Mucosa of descending colon (tissue), 3 donors: ENCODE data around the gene DNAH11. TPM values are rescaled to one million over a fixed set of nuclear protein-coding genes. Genes with fewer than 3 reads are reported as not detected.
A peak's percentile ranks its signal among the peaks of the same experiment; 100 is the strongest.

Source experiments
- ATAC-seq: fragments of 200-7000 bp; cut with Tn5 transposase; one replicate; pipeline ENCODE4 v1.9.1; 2020; ENCODE audit warnings: mild to moderate bottlenecking, moderate library complexity
- DNase-seq, 3 donors: peaks; one replicate each; pipeline ENCODE4 v3.0.0-alpha.2; 2020
- H3K36me3 ChIP-seq: fragments of 200-600 bp; one replicate; pipeline ENCODE4 v1.8.0; 2021; ENCODE audit warnings: low read depth, mild to moderate bottlenecking
- H3K4me1 ChIP-seq: fragments of 200-600 bp; one replicate; pipeline ENCODE4 v1.8.0; 2021; ENCODE audit warnings: low read depth, mild to moderate bottlenecking
- H3K4me3 ChIP-seq: fragments of 200-600 bp; one replicate; pipeline ENCODE4 v1.8.0; 2021; ENCODE audit warnings: mild to moderate bottlenecking
- H3K9me3 ChIP-seq: fragments of 200-600 bp; one replicate; pipeline ENCODE4 v1.8.0; 2021; ENCODE audit warnings: mild to moderate bottlenecking
- CTCF ChIP-seq: fragments of 200-600 bp; IDR thresholded peaks from one replicate; pipeline ENCODE4 v1.8.0; 2022; ENCODE audit warnings: antibody characterized with exemption, mild to moderate bottlenecking
- intact Hi-C, 2 donors: fragments of 100-400 bp; cut with DNase I in 1 of 2; cut with micrococcal nuclease in 1 of 2; formaldehyde crosslinking; loops; one replicate each; pipeline versions ENCODE4 v1.11.0 to v1.11.1; 2022; cut with DNase I, micrococcal nuclease
- total RNA-seq, 3 donors: library from RNA; stranded (reverse); fragmentation: NEBNext Ultra II Directional in 2 of 3; extraction: Animal tissue kit (Norgen Biotek cat#: 25700) in 2 of 3; gene quantifications; one replicate each; pipeline versions ENCODE4 v1.2.1 to v1.2.4, GENCODE V29; 2021 to 2023
- donor health status: DM: no; HTN: no; CAD: no; lungs with moderate emphysema.
- donor health status: DM: no; HTN: no; CAD: no.
- donor health status: DM: no; HTN: yes; CAD: no.

DNAH11 gene
- total RNA-seq, 3 donors from 2014 or later, result 0.02 to 0.47 (median 0.03) TPM

DNA sequence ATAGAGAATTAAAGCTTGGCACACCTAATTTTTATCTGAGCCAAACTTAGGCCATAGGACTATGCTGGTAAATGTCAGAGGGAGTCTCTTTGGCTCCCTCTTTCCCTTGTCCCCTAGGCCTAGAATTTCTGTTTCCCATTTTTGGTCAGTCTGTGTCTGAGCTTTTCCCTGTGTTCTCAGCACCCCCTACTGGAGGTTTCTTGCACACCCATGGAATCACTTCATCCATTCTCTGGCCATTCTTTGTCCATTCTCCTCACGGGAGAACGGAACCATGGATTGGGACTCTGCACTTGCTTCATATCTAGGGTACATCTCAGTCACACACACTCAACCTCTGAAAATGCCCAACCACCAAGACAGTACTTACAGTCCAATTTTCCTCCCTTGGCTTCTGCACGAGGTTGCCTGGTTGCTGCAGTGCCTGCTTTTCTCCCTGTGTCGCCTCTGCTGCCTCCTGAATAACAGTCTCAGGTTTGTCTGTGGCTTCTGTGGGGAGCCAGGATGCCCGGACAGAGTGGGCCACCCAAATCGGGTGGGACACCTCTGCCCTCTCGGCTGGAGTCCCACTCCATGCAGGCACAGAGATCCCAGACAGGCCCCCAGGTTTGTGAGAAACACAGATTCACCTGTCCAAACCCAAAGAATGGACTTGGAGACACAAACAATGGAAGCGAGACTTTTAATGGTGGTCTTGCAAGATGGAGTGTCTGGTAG, 35.1 kb upstream of the DNAH11 start:
- no peaks in the 10 kb centered on the region for H3K9me3 ChIP-seq
- no peaks in the 10 kb centered on the region for H3K4me1 ChIP-seq
- ATAC-seq (peak; percentile 64), DNase-seq (peak in 1 of 3 donors; percentile 82)
- intact Hi-C loops, result no loop called here
- no peak overlapping the region for H3K4me3 ChIP-seq
- H3K36me3 ChIP-seq, result no peaks in the 10 kb centered on the region
- peak; percentile 70 for TF ChIP-seq CTCF

- Histone ChIP-seq H3K9me3 (no peaks in the 10 kb centered on the region), H3K4me3 (no peak overlapping the region), H3K4me1 (no peaks in the 10 kb centered on the region), H3K36me3 (no peaks in the 10 kb centered on the region)
- no peak for DNase-seq
- no peak for ATAC-seq
- intact Hi-C loops, result no loop called here
- no peak for TF ChIP-seq CTCF
Observed at GRCh38 chr7:21508538-21508937, 34.3 kb upstream of the DNAH11 start.

- no peak for TF ChIP-seq CTCF
- Histone ChIP-seq H3K4me3 (no peak overlapping the region), H3K9me3 (no peaks in the 10 kb centered on the region), H3K36me3 (no peaks in the 10 kb centered on the region), H3K4me1 (no peaks in the 10 kb centered on the region)
- DNase-seq, result no peak
- intact Hi-C loops, result loop anchor here in 1 of 2 donors (10.0 kb wide), 1 partner anchor 499 kb away; no protein-coding TSS in a partner anchor
- ATAC-seq, result no peak
Observed at GRCh38 chr7:21514062-21514461, 28.8 kb upstream of the DNAH11 start.

- Histone ChIP-seq H3K4me1 (no peaks in the 10 kb centered on the region), H3K36me3 (no peaks in the 10 kb centered on the region), H3K9me3 (no peaks in the 10 kb centered on the region), H3K4me3 (no peak overlapping the region)
- no peak for ATAC-seq
- intact Hi-C loops, result no loop called here
- TF ChIP-seq CTCF, result no peak
- DNase-seq, result no peak
Observed at GRCh38 chr7:21524680-21525079, 18.2 kb upstream of the DNAH11 start.

DNA sequence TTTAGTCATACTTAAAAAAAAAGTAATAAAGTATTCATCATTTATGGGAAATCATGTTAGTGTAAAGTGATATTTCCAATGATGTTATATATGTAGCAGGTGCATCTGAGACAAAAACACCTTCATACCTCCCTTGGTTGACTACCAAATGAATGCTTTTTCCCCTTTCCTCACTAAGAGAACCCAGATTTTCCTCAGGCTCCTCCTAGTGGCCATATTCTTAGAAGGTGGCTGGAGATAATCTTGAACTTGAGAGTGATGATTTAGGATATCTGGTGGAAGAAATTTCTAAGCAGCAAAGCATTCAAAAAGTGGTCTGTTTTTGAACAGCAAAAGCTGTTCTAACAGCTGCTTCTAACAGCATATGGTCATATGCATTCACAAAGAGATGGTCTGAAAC, 16.8 kb upstream of the DNAH11 start:
- intact Hi-C loops, result no loop called here
- DNase-seq, result no peak
- TF ChIP-seq CTCF, result no peak
- H3K9me3 ChIP-seq, result no peaks in the 10 kb centered on the region
- H3K4me3 ChIP-seq, result no peak overlapping the region
- no peaks in the 10 kb centered on the region for H3K4me1 ChIP-seq
- ATAC-seq, result no peak
- no peaks in the 10 kb centered on the region for H3K36me3 ChIP-seq
